Measurements from ENCODE around the gene TTLL10. TPM values are rescaled to one million over a fixed set of nuclear protein-coding genes. Genes with fewer than 3 reads are reported as not detected.

Gene TTLL10
- total and polyA plus RNA-seq, 10 donors: 0.02 to 0.34 (median 0.10) TPM; not detected in 6

DNA sequence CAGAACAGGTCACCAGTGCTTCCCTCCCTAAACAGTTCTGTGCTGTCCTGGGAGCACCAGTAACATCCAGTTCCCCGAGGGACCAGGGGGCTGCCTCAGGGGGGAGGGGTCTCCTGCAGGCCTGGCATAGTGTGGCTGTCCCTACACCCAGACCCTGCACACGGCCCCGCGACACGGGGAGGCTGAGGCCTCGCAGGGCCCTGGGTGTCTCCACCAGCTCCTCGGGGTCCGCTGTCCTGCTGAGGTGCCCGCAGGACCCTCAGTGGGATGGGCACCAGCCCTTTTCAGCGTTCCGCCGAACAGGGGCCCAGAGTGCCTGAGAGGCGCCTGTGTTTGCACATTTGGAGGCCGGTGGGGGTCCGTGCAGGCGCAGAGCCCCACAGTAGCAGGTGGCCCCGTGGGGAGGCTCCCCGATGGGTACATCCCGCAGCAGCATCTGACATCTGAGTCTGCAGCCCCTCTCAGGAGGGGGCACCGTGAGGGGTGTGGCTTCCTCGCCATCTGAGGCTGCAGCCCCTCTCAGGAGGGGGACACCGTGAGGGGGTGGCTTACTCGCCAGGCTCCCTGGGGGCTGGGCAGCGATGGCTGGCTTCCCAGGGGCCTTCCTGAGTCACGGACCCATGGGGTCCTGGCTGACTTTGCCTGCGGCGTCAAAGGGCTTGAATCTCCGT lies 39.2 kb upstream of the TTLL10 start:
- Histone ChIP-seq H3K4me3 (no peak overlapping the region), H3K36me3 (no peaks in the 10 kb centered on the region), H3K4me1 (peaks cover 0 to 44% (median 19%) of the 10 kb centered on the region in 6 donors), H3K27me3 (replicated peaks in 1 of 7) (peaks cover 0 to 26% (median 16%) of the 10 kb centered on the region in 7 donors), H3K9me3 (no peaks in the 10 kb centered on the region), H3K27ac (peak overlapping the region in 3 of 8 donors; percentile 16 to 90 (median 18))
- 74 to 91% (median 89%) methylated on average over 11 to 28 of the region's 28 CpGs for WGBS, 5 donors
- TF ChIP-seq CTCF (IDR thresholded peaks at IDR 0.05 in 8 of 11, conservative IDR thresholded peaks at IDR 0.05 in 3 of 11): no peak
- TF ChIP-seq POLR2A (IDR thresholded peaks at IDR 0.05): no peak
- TF ChIP-seq POLR2AphosphoS5 (IDR thresholded peaks at IDR 0.05): no peak
- intact Hi-C loops (cut with DNase I; ENCODE audit: low total_unique reads): no loop called here
- no peak for DNase-seq

GRCh38 chr1:1135339-1136136 lies 38.1 kb upstream of the TTLL10 start:
- DNase-seq: no peak
- WGBS, 5 donors: 81 to 90% (median 89%) methylated on average over 18 to 20 of the region's 20 CpGs

DNA sequence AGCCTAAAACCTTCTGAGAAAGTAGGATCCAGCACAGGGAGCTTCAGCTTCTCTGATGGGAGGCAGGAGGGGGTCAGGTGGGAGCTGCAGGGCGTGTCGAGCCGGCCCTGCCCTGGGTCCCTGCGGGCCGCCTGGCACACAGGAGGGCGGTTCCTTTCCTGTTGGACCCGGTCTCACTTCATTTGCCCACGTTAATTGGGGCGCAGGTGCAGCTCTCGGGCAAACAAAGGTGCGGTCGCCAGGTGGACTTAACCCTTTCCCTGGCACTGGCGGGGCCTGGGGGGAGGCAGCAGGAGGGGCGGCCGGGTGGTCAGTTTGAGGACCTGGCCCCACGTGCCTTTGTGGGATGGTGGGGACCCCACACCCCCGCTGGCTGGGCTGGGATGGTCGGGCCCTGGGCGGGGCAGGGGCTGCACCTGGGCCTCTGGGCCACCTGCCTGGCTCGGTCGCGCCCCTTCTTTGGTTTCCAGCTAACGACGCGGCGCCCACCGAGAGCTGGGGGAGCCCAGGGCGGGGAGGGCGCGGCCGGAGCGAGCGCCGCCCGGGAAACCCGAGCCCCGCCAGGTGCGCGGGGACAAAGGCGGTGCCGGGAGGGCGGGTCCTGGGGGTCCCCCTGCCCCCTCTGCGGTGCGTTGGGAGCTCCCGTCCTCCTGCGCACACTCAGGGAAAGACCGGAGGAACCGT lies 37.0 kb upstream of the TTLL10 start:
- H3K27me3 ChIP-seq (replicated peaks in 1 of 7): peaks cover 0 to 34% (median 16%) of the 10 kb centered on the region in 7 donors
- H3K4me3 ChIP-seq: peak overlapping the region; percentile 6 to 68 (median 26)
- peak overlapping the region in 7 of 8 donors; percentile 13 to 90 (median 77) for H3K27ac ChIP-seq
- TF ChIP-seq CTCF (IDR thresholded peaks at IDR 0.05 in 8 of 11, conservative IDR thresholded peaks at IDR 0.05 in 3 of 11) (no peak), POLR2AphosphoS5 (IDR thresholded peaks at IDR 0.05) (peak; percentile 53 to 70 (median 67)), POLR2A (IDR thresholded peaks at IDR 0.05) (no peak)
- H3K9me3 ChIP-seq: no peaks in the 10 kb centered on the region
- intact Hi-C loops (cut with DNase I; ENCODE audit: low total_unique reads): no loop called here
- WGBS, 5 donors: 11 to 23% (median 16%) methylated on average over 7 to 48 of the region's 48 CpGs
- DNase-seq: peak; percentile 87
- no peaks in the 10 kb centered on the region for H3K36me3 ChIP-seq
- peaks cover 0 to 44% (median 19%) of the 10 kb centered on the region in 6 donors for H3K4me1 ChIP-seq

More at GRCh38 chr1:1135339-1136136, 38.1 kb upstream of the TTLL10 start:
- Histone ChIP-seq H3K4me1 (peaks cover 0 to 44% (median 19%) of the 10 kb centered on the region in 6 donors), H3K4me3 (no peak overlapping the region), H3K27me3 (replicated peaks in 1 of 7) (peaks cover 0 to 28% (median 16%) of the 10 kb centered on the region in 7 donors), H3K36me3 (no peaks in the 10 kb centered on the region), H3K27ac (peak overlapping the region in 4 of 8 donors; percentile 77 to 90 (median 78)), H3K9me3 (no peaks in the 10 kb centered on the region)
- no peak for TF ChIP-seq POLR2A (IDR thresholded peaks at IDR 0.05)
- TF ChIP-seq POLR2AphosphoS5 (IDR thresholded peaks at IDR 0.05): no peak
- no peak for TF ChIP-seq CTCF (IDR thresholded peaks at IDR 0.05 in 8 of 11, conservative IDR thresholded peaks at IDR 0.05 in 3 of 11)
- intact Hi-C loops (cut with DNase I; ENCODE audit: low total_unique reads): no loop called here

Measured in spleen (tissue), 11 donors.